GM23338 (cell line): ENCODE results near the gene EEF1A1. TPM values are rescaled to one million over a fixed set of nuclear protein-coding genes. Genes with fewer than 3 reads are reported as not detected.

ENCODE experiments used
- ATAC-seq: fragments of 200-7000 bp; cut with Tn5 transposase; 3 replicates; pipeline ENCODE4 v1.9.1; 2020
- DNase-seq: peaks from one replicate; pipeline ENCODE4 v3.0.0-alpha.2; 2015; ENCODE audit warnings: low spot score
- H2AFZ ChIP-seq: fragments of 200-600 bp; sonication (generic); 2 replicates; pipeline ENCODE4 v1.8.0; 2016; ENCODE audit warnings: antibody characterized with exemption, mild to moderate bottlenecking, moderate library complexity
- H3F3A ChIP-seq: fragments of 200-600 bp; sonication (generic); replicated peaks from 2 replicates; pipeline ENCODE4 v1.8.0; 2017; ENCODE audit warnings: antibody characterized with exemption, mixed run types, low read depth
- H3K27ac ChIP-seq: fragments of 200-600 bp; sonication (generic); 2 replicates; pipeline ENCODE4 v1.6.1; 2016; ENCODE audit warnings: low read depth
- H3K27me3 ChIP-seq: fragments of 200-600 bp; sonication (generic); 2 replicates; pipeline ENCODE4 v1.8.0; 2016; ENCODE audit warnings: mild to moderate bottlenecking, mixed run types, moderate library complexity; ENCODE audit not compliant: insufficient read depth
- H3K36me3 ChIP-seq: fragments of 200-600 bp; sonication (generic); 2 replicates; pipeline ENCODE4 v1.8.0; 2016; ENCODE audit warnings: mild to moderate bottlenecking; ENCODE audit not compliant: insufficient read depth
- H3K4me1 ChIP-seq: fragments of 200-600 bp; sonication (generic); 2 replicates; pipeline ENCODE4 v1.8.0; 2016; ENCODE audit warnings: mild to moderate bottlenecking, moderate library complexity; ENCODE audit not compliant: insufficient read depth
- H3K4me2 ChIP-seq: fragments of 200-600 bp; sonication (generic); 2 replicates; pipeline ENCODE4 v1.7.1; 2017; ENCODE audit warnings: mixed run types
- H3K4me3 ChIP-seq: fragments of 200-600 bp; sonication (generic); 2 replicates; pipeline ENCODE4 v1.6.1; 2016; ENCODE audit warnings: mixed run types
- H3K79me2 ChIP-seq: fragments of 200-600 bp; sonication (generic); replicated peaks from 2 replicates; pipeline ENCODE4 v1.8.0; 2017; ENCODE audit warnings: mild to moderate bottlenecking; ENCODE audit not compliant: insufficient read depth
- H3K9me2 ChIP-seq: fragments of 200-600 bp; sonication (generic); 2 replicates; pipeline ENCODE4 v1.8.0; 2017; ENCODE audit not compliant: insufficient read depth
- H4K20me1 ChIP-seq: fragments of 200-600 bp; sonication (generic); replicated peaks from 2 replicates; pipeline ENCODE4 v1.8.0; 2017; ENCODE audit warnings: mild to moderate bottlenecking; ENCODE audit not compliant: insufficient read depth
- H3K27ac Mint-ChIP-seq: 2 replicates; pipeline ENCODE4 v1.8.0; 2020; ENCODE audit warnings: inconsistent platforms, mild to moderate bottlenecking, moderate library complexity, mixed read lengths
- H3K27me3 Mint-ChIP-seq: 3 replicates; pipeline ENCODE4 v1.8.0; 2022; ENCODE audit warnings: low read depth, mild to moderate bottlenecking, moderate library complexity, mixed read lengths, inconsistent platforms; ENCODE audit not compliant: insufficient read depth, poor library complexity
- H3K36me3 Mint-ChIP-seq: 3 replicates; pipeline ENCODE4 v1.8.0; 2021; ENCODE audit warnings: low read depth, mild to moderate bottlenecking, inconsistent platforms, moderate library complexity, mixed read lengths
- H3K4me1 Mint-ChIP-seq: 3 replicates; pipeline ENCODE4 v1.8.0; 2020; ENCODE audit warnings: mild to moderate bottlenecking, inconsistent platforms, mixed read lengths
- H3K4me3 Mint-ChIP-seq: 3 replicates; pipeline ENCODE4 v1.8.0; 2021; ENCODE audit warnings: moderate library complexity, mild to moderate bottlenecking, inconsistent platforms, mixed read lengths
- H3K9me3 Mint-ChIP-seq: 3 replicates; pipeline ENCODE4 v1.8.0; 2020; ENCODE audit warnings: moderate library complexity, mild to moderate bottlenecking, inconsistent platforms, mixed read lengths
- CREB1 ChIP-seq: fragments of 250-450 bp; sonication (Bioruptor Pico); IDR thresholded peaks from 2 replicates; pipeline ENCODE4 v1.5.0; 2020; ENCODE audit warnings: low read depth, mild to moderate bottlenecking, moderate library complexity
- CTCF ChIP-seq, 2 experiments: fragments of 200-600 bp in 1 of 2; sonication (generic) in 1 of 2; conservative IDR thresholded peaks; 2 replicates each; pipeline versions ENCODE4 v1.5.1 to v1.6.1; 2016 to 2017; ENCODE audit warnings: antibody characterized with exemption in 2 of 2, low read depth in 2 of 2, mild to moderate bottlenecking in 2 of 2, moderate library complexity in 1 of 2
- NANOG ChIP-seq: IDR thresholded peaks from 2 replicates; pipeline ENCODE4 v1.6.1; 2016; ENCODE audit warnings: antibody characterized with exemption, borderline replicate concordance
- POLR2AphosphoS5 ChIP-seq: IDR thresholded peaks from 2 replicates; pipeline ENCODE4 v1.6.1; 2016; ENCODE audit warnings: antibody characterized with exemption, low read depth
- STAT1 ChIP-seq: IDR thresholded peaks from one replicate; pipeline ENCODE4 v1.6.1; 2016; ENCODE audit warnings: antibody characterized with exemption; ENCODE audit not compliant: unreplicated experiment
- ZNF114 ChIP-seq: fragments of 250-450 bp; sonication (Bioruptor Pico); IDR thresholded peaks from 2 replicates; pipeline ENCODE4 v1.5.0; 2020; ENCODE audit warnings: mild to moderate bottlenecking, moderate library complexity
- ZNF331 ChIP-seq: fragments of 250-450 bp; sonication (Bioruptor Pico); IDR thresholded peaks from 2 replicates; pipeline ENCODE4 v1.5.0; 2020; ENCODE audit warnings: low read depth, mild to moderate bottlenecking, moderate library complexity
- ZNF462 ChIP-seq: fragments of 250-450 bp; sonication (Bioruptor Pico); IDR thresholded peaks from 2 replicates; pipeline ENCODE4 v1.5.0; 2020; ENCODE audit warnings: mild to moderate bottlenecking, moderate library complexity
- polyA plus RNA-seq: library from polyadenylated mRNA; unstranded; fragments of >200 nt; fragmentation: Nextera tagmentation; extraction: Ambion mirVana; gene quantifications from 2 replicates; pipeline ENCODE4 v1.2.1, GENCODE V29; 2016
- total RNA-seq: library from RNA; depleted of rRNA; stranded (reverse); fragments of >200 nt; shearing (Covaris generic); gene quantifications from 2 replicates; pipeline ENCODE4 v1.2.3, GENCODE V29; 2014
- TF ChIP-seq, protein P1 (sequence below): IDR thresholded peaks from one replicate; pipeline ENCODE4 v1.6.1; 2018; ENCODE audit warnings: antibody characterized with exemption; ENCODE audit not compliant: unreplicated experiment

The EEF1A1 gene
- total and polyA plus RNA-seq, 2 experiments from 2014 or later: 7,677 to 12,342 TPM

- no peak overlapping the region for H3K27ac ChIP-seq
- H3F3A ChIP-seq: no peaks in the 10 kb centered on the region
- peaks cover 3% of the 10 kb centered on the region; the same call in 1 of the 2 replicates for H3K9me2 ChIP-seq
- H3K79me2 ChIP-seq: no peaks in the 10 kb centered on the region
- no peaks in the 10 kb centered on the region for H3K9me3 Mint-ChIP-seq
- H3K4me1 ChIP-seq: no peaks in the 10 kb centered on the region
- no peaks in the 10 kb centered on the region for H3K27me3 ChIP-seq
- H3K27ac Mint-ChIP-seq: no peak overlapping the region
- no peaks in the 10 kb centered on the region for H3K36me3 Mint-ChIP-seq
- ATAC-seq (no peak), DNase-seq (no peak)
- peaks cover 2% of the 10 kb centered on the region for H3K27me3 Mint-ChIP-seq
- H2AFZ ChIP-seq: no peak overlapping the region
- H3K4me1 Mint-ChIP-seq: no peaks in the 10 kb centered on the region
- no peak overlapping the region for H3K4me3 ChIP-seq
- no peaks in the 10 kb centered on the region for H4K20me1 ChIP-seq
- H3K36me3 ChIP-seq: no peaks in the 10 kb centered on the region
- H3K4me2 ChIP-seq: no peak overlapping the region
- TF ChIP-seq STAT1 (no peak), CTCF (conservative IDR thresholded peaks at IDR 0.05; ENCODE audit: low read depth in 2 of 2) (no peak), CREB1 (CRISPR knock-in tag) (no peak), ZNF331 (CRISPR knock-in tag) (no peak), ZNF462 (CRISPR knock-in tag) (no peak), ZNF114 (no peak), POLR2AphosphoS5 (no peak), NANOG (no peak)
- TF ChIP-seq, protein P1, sequence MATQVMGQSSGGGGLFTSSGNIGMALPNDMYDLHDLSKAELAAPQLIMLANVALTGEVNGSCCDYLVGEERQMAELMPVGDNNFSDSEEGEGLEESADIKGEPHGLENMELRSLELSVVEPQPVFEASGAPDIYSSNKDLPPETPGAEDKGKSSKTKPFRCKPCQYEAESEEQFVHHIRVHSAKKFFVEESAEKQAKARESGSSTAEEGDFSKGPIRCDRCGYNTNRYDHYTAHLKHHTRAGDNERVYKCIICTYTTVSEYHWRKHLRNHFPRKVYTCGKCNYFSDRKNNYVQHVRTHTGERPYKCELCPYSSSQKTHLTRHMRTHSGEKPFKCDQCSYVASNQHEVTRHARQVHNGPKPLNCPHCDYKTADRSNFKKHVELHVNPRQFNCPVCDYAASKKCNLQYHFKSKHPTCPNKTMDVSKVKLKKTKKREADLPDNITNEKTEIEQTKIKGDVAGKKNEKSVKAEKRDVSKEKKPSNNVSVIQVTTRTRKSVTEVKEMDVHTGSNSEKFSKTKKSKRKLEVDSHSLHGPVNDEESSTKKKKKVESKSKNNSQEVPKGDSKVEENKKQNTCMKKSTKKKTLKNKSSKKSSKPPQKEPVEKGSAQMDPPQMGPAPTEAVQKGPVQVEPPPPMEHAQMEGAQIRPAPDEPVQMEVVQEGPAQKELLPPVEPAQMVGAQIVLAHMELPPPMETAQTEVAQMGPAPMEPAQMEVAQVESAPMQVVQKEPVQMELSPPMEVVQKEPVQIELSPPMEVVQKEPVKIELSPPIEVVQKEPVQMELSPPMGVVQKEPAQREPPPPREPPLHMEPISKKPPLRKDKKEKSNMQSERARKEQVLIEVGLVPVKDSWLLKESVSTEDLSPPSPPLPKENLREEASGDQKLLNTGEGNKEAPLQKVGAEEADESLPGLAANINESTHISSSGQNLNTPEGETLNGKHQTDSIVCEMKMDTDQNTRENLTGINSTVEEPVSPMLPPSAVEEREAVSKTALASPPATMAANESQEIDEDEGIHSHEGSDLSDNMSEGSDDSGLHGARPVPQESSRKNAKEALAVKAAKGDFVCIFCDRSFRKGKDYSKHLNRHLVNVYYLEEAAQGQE: no peak
- H3K4me3 Mint-ChIP-seq: no peak overlapping the region
Measured at GRCh38 chr6:73534628-73535027, 13.8 kb upstream of the EEF1A1 start.
